Measurements from ENCODE around the gene PLXNB3.

- TF ChIP-seq EZH2 (IDR thresholded peaks at IDR 0.05; ENCODE audit: low read length, missing control alignments) = no peak
- TF ChIP-seq CTCF (conservative IDR thresholded peaks at IDR 0.05 in 1 of 2, IDR thresholded peaks at IDR 0.05 in 1 of 2; ENCODE audit: low read depth in 1 of 2, low read length in 2 of 2) = no peak
Measured at GRCh38 chrX:153813161-153813560, 49.1 kb downstream of the PLXNB3 start.

All from fibroblast of lung (primary cell).